DMS53 treated with DMSO at 0.1 percent for 48 hours (cell line): ENCODE data around the gene SASS6.

Source experiments
- DNase-seq: peaks from one replicate; lab custom pipeline; 2025; ENCODE audit not compliant: unreplicated experiment; lab: John Stamatoyannopoulos, UW

SASS6 gene, protein sequence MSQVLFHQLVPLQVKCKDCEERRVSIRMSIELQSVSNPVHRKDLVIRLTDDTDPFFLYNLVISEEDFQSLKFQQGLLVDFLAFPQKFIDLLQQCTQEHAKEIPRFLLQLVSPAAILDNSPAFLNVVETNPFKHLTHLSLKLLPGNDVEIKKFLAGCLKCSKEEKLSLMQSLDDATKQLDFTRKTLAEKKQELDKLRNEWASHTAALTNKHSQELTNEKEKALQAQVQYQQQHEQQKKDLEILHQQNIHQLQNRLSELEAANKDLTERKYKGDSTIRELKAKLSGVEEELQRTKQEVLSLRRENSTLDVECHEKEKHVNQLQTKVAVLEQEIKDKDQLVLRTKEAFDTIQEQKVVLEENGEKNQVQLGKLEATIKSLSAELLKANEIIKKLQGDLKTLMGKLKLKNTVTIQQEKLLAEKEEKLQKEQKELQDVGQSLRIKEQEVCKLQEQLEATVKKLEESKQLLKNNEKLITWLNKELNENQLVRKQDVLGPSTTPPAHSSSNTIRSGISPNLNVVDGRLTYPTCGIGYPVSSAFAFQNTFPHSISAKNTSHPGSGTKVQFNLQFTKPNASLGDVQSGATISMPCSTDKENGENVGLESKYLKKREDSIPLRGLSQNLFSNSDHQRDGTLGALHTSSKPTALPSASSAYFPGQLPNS

GRCh38 chr1:100132566-100133477, at the start of gene SASS6, which contains the start of gene TRMT13:
SASS6 (minus strand) TSS chr1:100132930; CDS start chr1:100132814, 116 bp downstream.
TRMT13 (plus strand) TSS chr1:100133163; CDS start chr1:100133169, 6 bp downstream.
- peak; percentile 100 for DNase-seq

DNA sequence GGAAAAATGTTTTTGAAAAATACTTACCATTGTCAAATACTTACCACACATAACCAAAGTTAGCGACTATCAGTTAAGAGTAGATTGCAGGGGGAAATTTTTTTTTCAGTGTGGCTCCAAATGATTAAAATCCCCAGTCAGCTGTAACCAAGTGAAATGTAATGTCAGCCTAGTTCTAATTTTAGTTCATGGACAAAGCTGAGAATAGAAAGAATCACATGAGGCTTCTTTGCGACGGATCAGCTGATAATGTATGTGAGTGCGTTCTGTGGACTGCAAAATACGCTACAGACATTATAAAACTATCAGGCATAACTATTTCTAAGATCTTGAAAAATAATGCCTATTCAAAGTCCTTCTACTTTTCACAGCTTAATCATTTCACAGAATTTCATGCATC, 45.4 kb upstream of the SASS6 start, which contains the start of gene LRRC39:
LRRC39 (minus strand) TSS at position 166 of the 400 bp plus-strand sequence. CDS start 9,740 bp downstream, outside the sequence.
- no peak for DNase-seq

DNA sequence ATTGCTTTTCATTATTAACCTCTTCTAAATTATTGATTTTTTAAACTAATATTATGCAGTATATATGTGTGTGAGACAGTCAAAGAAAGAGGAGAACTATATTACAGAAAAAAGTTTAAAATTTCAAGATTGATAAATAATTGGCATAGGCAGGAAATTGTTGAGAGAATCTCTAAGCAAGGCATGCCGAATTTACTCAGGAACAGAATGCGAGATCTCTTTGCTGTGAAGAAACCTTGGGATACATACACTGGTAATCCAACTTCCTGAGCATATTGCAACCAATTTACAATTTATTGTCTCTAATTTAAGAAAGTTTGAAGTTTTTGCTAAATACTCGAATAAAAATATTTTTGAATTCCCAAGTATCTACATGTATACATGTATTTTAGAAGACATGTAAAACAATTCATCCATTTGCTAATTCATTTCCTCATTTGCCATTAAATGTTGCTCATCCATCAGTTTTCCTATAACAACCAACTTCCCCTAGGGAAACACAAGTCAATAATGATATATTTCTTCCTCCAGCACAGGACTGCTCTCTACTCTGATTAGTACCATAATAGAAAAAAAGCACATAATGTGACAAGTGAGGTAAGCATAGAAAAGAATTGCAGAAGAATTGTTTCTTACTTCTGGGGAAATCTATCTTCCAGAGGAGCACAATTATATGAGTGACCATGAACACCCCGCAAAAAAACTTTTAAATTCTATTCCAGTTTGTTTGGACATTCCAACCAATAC, 44.7 kb upstream of the SASS6 start:
- DNase-seq, result no peak

- no peak for DNase-seq
Measured at GRCh38 chr1:100168051-100168450, 35.3 kb upstream of the SASS6 start.

DNA sequence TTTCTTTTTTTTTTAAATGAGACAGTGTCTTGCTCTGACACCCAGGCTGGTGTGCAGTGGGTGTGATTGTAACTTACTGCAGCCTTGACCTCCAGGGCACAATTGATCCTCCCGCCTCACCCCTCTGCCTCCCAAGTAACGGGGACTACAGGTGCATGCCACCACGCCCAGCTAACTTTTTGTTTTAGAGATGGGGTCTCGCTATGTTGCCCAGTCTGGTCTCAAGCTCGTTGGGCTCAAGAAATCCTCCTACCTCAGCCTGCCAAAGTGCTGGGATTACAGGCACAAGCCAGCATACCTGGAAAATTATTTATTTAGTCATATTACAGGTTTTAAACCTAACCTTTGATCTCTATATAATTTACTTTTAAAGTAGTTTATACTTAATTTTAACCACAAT, 32.0 kb upstream of the SASS6 start:
- no peak for DNase-seq

DNA sequence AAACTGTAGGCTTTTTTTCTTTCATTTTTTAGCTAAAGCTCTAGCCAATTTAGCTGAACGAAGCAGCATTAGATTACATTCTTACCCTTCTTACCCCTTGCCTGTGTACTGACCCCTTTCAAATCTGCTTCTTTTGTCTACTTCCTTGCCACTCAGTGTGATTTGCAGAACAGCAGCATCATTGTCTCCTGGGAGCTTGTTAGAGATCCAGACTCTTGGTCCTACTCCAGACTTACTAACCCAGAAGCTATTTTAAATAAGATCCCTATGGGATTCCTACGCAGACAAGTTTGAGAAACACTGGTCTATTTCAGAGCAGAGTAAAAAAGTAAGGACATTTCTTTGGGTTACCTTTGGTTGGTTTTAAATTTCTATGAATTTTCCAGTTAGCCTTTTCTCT, 31.5 kb upstream of the SASS6 start:
- no peak for DNase-seq

GRCh38 chr1:100162881-100163280, 30.2 kb upstream of the SASS6 start:
- no peak for DNase-seq

DNA sequence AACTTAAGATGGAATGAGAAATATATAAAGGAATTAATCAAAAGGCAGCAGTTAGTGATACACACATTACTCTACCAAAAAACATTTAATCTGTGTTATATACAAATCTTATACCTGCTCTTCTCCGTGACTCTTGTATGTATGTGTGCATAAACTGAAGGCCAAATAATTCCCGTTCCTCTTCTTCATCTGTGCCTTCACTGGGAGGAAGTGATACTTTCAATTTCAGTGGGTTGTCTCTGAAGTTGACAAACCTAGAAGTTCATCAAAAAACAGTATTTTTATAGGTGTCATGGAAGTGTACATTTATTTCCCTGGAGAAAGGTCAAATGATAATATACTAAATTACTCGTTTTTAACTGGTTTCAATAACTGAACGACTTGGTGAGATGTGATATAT, 19.5 kb upstream of the SASS6 start:
- no peak for DNase-seq

- DNase-seq, result no peak
Measured at GRCh38 chr1:100151679-100152078, 18.9 kb upstream of the SASS6 start.

DNA sequence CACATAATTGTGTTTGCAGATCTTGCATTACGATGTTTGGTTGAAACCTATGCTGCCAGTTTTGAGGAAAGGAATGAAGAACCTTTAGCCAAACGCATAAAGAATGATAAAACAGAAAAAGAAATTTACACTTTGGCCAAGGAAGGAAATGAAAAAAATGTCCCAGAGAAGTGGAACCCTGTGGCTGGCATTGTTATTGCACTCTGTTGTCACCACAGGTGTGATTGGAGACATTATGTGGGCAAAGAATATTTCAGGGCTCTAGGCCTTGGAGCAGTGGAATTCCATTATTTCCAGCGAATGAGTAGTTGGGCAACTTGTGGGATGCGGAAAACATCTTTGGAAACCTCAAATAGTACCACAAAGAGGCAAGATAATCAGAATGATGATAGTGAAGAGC, 15.1 kb upstream of the SASS6 start:
- DNase-seq, result no peak

DNA sequence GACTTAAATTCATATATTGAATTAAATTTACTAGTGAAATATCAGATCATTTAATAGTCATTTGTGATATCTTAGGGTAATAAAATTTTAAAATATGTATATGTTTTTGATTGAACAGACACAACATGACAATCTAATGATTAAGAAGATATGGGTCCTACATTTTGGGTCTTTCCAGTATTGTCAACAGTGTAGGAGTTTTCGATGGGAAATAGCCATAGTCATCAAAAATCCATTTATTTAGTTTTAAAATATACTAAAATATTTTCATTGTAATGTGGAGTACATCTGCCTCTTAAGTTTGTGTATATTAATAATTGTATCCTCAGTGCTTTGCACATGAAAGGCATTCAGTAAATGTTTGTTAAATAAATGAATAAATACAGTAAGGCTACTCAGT, 14.2 kb upstream of the SASS6 start:
- no peak for DNase-seq

DNA sequence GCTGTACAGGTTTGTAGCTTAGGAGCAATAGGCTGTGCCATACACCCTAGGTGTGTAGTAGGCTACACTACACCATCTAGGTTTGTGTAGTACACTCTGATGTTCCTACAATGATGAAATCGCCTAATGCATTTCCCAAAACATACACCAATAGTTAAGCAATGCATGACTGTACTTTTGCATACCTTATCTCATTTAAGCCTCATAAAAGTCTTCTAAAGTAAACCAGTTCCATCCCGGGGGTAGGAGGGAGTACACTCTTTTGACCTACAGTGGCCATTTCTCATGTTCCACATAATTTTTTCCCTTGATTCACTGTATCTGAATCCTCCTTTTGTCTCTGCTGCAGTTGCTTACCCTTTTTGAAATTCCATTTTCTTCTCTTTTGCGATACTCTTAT, 12.4 kb upstream of the SASS6 start:
- no peak for DNase-seq

- no peak for DNase-seq
Measured at GRCh38 chr1:100142343-100142742, 9.6 kb upstream of the SASS6 start.

DNA sequence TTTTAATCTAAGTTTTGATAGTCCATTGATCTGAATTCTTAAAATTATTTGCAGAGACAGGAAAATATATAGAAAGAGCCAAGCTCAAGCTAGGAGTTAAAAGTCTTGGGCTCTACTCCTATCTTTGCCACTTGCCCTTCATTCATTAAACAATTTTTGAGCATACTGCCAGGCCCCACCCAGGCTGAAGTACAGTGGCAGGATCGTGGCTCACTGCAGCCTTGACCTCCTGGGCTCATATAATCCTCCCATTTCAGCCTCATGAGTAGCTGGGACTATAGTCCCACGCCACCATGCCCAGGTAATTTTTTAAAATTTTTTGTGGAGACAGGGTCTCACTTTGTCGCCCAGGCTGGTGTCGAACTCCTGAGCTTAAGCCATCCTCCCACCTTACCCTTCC, 8.5 kb upstream of the SASS6 start:
- DNase-seq, result no peak

GRCh38 chr1:100137602-100138001, 4.9 kb upstream of the SASS6 start:
- no peak for DNase-seq

DNA sequence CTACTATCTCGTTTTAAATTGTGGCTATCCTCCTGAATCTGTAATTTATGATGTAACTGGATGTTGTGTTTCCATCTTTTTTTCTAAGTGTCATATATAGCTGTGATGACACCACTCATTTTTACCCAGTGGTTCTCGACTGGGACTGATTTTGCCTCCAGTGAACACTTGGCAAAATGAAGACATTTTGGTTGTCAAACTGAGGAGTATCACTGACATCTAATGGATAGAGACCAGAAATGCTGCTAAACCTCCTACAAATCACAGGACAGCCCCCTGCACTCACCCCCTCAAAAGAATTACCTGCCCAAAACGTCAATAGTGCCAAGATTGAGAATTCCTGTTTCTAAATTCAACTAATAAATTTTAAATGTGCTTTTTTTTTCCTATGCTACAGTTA, 2.1 kb upstream of the SASS6 start:
- DNase-seq, result no peak

- DNase-seq, result no peak
Measured at GRCh38 chr1:100131623-100132022, 1.1 kb downstream of the SASS6 start.

DNA sequence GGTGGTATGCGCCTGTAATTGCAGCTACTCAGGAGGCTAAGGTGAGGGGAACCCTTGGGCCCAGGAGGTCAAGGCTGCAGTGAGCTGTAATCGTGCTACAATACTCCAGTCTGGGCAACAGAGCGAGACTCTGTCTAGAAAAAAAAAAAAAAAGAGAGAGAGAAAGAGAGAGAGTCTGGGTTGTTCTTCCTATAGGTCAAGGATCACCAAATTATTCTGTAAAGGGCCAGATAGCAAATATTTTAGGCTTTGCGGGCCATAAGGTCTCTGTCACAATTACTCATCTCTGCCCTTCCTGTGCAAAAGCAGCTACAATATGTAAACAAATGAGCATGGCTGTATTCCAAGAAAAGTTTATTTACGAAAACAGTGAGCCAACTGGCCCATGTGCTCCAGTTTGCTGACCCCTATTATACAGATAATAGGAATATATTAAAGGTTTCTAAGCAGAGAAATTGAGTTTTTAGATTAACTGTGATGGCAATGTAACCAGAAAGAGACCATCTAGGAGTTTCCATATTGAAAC, 2.1 kb downstream of the SASS6 start:
- DNase-seq, result peak; percentile 29

DNA sequence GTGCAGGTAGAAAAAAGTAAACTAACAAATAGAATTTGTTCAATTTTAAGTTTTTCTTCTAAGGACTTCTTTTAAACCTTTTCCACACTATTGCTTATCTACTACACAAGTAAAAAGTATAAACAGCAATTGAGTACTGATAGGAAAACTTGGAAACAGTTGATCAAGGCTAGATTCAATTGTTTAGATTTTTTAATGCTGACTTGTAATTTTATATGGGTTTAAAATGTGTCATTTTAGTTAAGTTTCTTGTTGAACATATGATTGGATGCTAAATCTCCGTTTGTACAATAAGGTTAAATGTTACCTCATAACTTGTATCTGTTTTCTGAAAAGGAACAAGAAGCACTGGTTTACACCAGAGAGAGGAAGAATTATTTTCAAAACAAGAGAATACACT, 5.5 kb downstream of the SASS6 start:
- DNase-seq, result no peak

GRCh38 chr1:100122177-100122576, 10.6 kb downstream of the SASS6 start:
- DNase-seq, result no peak
